HCT116 (cell line): Measurements from ENCODE around the gene HEPACAM. TPM values are rescaled to one million over a fixed set of nuclear protein-coding genes. Genes with fewer than 3 reads are reported as not detected.

Experiments used
- ATAC-seq: fragments of 200-7000 bp; cut with Tn5 transposase; 2 replicates; pipeline ENCODE4 v1.9.1; 2020; ENCODE audit warnings: mild to moderate bottlenecking, moderate library complexity
- BruUV-seq: library from RNA; stranded (reverse); fragments of 400-500 nt; replicated peaks from 2 replicates; lab custom pipeline; 2021; lab: Mats Ljungman, UMichigan
- CTCF ChIA-PET: fragments of 300-600 bp; sonication (Branson Sonifier 250); formaldehyde crosslinking; loops from one replicate; lab custom pipeline; 2021; ENCODE audit warnings: antibody characterized with exemption; lab: Charles Lee
- POLR2A ChIA-PET: fragments of 300-600, 350-600 bp; sonication (Branson Sonifier 250); formaldehyde crosslinking; loops from one replicate; lab custom pipeline; 2021; ENCODE audit warnings: antibody characterized with exemption; lab: Charles Lee
- RAD21 ChIA-PET, 2 experiments: fragments of 300-600 bp; sonication (Branson Sonifier 250); formaldehyde crosslinking; loops; one replicate each; lab custom pipeline; 2023; ENCODE audit warnings: low total read pairs in 2 of 2; ENCODE audit not compliant: uncharacterized antibody in 2 of 2, unreplicated experiment in 2 of 2, low non-redundant PET in 1 of 2; lab: Charles Lee
- DNase-seq: peaks from one replicate; pipeline ENCODE4 v3.0.0-alpha.2; 2010; ENCODE audit warnings: low read depth, low spot score
- H2AFZ ChIP-seq: fragments of 200-600 bp; shearing (Covaris generic), sonication (generic); 2 replicates; pipeline ENCODE4 v1.6.1; 2017; ENCODE audit warnings: low read depth, mixed run types, mixed read lengths, antibody characterized with exemption, low read length; ENCODE audit not compliant: poor library complexity, severe bottlenecking
- H3K27ac ChIP-seq: 2 replicates; pipeline ENCODE4 v1.5.1; 2012; ENCODE audit warnings: low read depth, low read length
- H3K27me3 ChIP-seq: fragments of 200-600 bp; sonication (generic); 2 replicates; pipeline ENCODE4 v1.6.1; 2016; ENCODE audit warnings: mixed run types, low read length, mixed read lengths; ENCODE audit not compliant: insufficient read depth
- H3K36me3 ChIP-seq, 2 experiments: fragments of 200-500 bp in 1 of 2; fragments of 200-600 bp in 1 of 2; sonication (Bioruptor generic) in 1 of 2; sonication (generic) in 1 of 2; 2 replicates each; pipeline versions ENCODE4 v1.5.1 to v1.6.1; 2014 to 2016; ENCODE audit warnings: low read length in 2 of 2, inconsistent platforms in 1 of 2, mixed read lengths in 1 of 2, mixed run types in 1 of 2; ENCODE audit not compliant: insufficient read depth in 2 of 2, control insufficient read depth in 1 of 2
- H3K4me1 ChIP-seq, 2 experiments: fragments of 200-600 bp in 1 of 2; sonication (generic) in 1 of 2; 2 replicates each; pipeline versions ENCODE4 v1.5.1 to v1.6.1; 2012 to 2017; ENCODE audit warnings: low read length in 2 of 2, inconsistent platforms in 1 of 2, mild to moderate bottlenecking in 1 of 2, mixed read lengths in 1 of 2, mixed run types in 1 of 2, moderate library complexity in 1 of 2; ENCODE audit not compliant: insufficient read depth in 2 of 2, control insufficient read depth in 1 of 2
- H3K4me2 ChIP-seq: fragments of 200-600 bp; sonication (generic); 2 replicates; pipeline ENCODE4 v1.6.1; 2017; ENCODE audit warnings: mixed run types, low read length, mixed read lengths
- H3K4me3 ChIP-seq, 2 experiments: fragments of 200-600 bp in 1 of 2; sonication (generic) in 1 of 2; replicated peaks in 1 of 2; 2 replicates each; pipeline ENCODE4 v1.5.1; 2011 to 2016; ENCODE audit warnings: low read length in 2 of 2, control low read depth in 1 of 2, low read depth in 1 of 2, mild to moderate bottlenecking in 1 of 2, mixed read lengths in 1 of 2, mixed run types in 1 of 2
- H3K79me2 ChIP-seq: fragments of 200-600 bp; sonication (generic); 2 replicates; pipeline ENCODE4 v1.6.1; 2017; ENCODE audit warnings: mild to moderate bottlenecking, mixed run types, low read length, moderate library complexity, mixed read lengths; ENCODE audit not compliant: insufficient read depth
- H3K9ac ChIP-seq: fragments of 200-600 bp; sonication (generic); 2 replicates; pipeline ENCODE4 v1.6.1; 2016; ENCODE audit warnings: low read length, mixed read lengths
- H3K9me2 ChIP-seq: fragments of 200-600 bp; sonication (generic), shearing (Covaris generic); 2 replicates; pipeline ENCODE4 v1.6.1; 2017; ENCODE audit warnings: mixed run types, mild to moderate bottlenecking, moderate library complexity; ENCODE audit not compliant: insufficient read depth
- H3K9me3 ChIP-seq, 2 experiments: fragments of 200-500 bp in 1 of 2; fragments of 200-600 bp in 1 of 2; sonication (Bioruptor generic) in 1 of 2; sonication (generic) in 1 of 2; 2 replicates each; pipeline ENCODE4 v1.6.1; 2014 to 2017; ENCODE audit warnings: low read length in 2 of 2, mixed read lengths in 2 of 2, inconsistent platforms in 1 of 2, low read depth in 1 of 2, mild to moderate bottlenecking in 1 of 2, mixed run types in 1 of 2, moderate library complexity in 1 of 2; ENCODE audit not compliant: control insufficient read depth in 1 of 2, insufficient read depth in 1 of 2
- H4K20me1 ChIP-seq: fragments of 200-600 bp; sonication (generic), shearing (Covaris generic); 2 replicates; pipeline ENCODE4 v1.6.1; 2017; ENCODE audit warnings: mixed run types, mild to moderate bottlenecking, moderate library complexity; ENCODE audit not compliant: insufficient read depth
- ATF3 ChIP-seq: IDR thresholded peaks from 2 replicates; pipeline ENCODE4 v1.6.1; 2012
- CBX3 ChIP-seq: IDR thresholded peaks from 2 replicates; pipeline ENCODE4 v1.6.1; 2012; ENCODE audit warnings: low read depth
- CEBPB ChIP-seq: IDR thresholded peaks from 2 replicates; pipeline ENCODE4 v1.6.1; 2012; ENCODE audit warnings: low read depth
- EGR1 ChIP-seq: IDR thresholded peaks from 2 replicates; pipeline ENCODE4 v1.6.1; 2012; ENCODE audit warnings: low read depth
- EZH2 ChIP-seq: fragments of 200-600 bp; sonication (generic); IDR thresholded peaks from 2 replicates; pipeline ENCODE4 v1.6.1; 2017; ENCODE audit warnings: antibody characterized with exemption, mixed run types
- EZH2phosphoT487 ChIP-seq: fragments of 200-600 bp; IDR thresholded peaks from 2 replicates; pipeline ENCODE4 v1.6.1; 2018; ENCODE audit warnings: antibody characterized with exemption, borderline replicate concordance
- FOSL1 ChIP-seq: IDR thresholded peaks from 2 replicates; pipeline ENCODE4 v1.6.1; 2012; ENCODE audit warnings: low read depth
- MAX ChIP-seq: IDR thresholded peaks from 2 replicates; pipeline ENCODE4 v1.6.1; 2012
- POLR2AphosphoS5 ChIP-seq: IDR thresholded peaks from 2 replicates; pipeline ENCODE4 v1.6.1; 2011; ENCODE audit warnings: mild to moderate bottlenecking, low read depth, low read length, moderate library complexity
- SIN3A ChIP-seq: IDR thresholded peaks from 2 replicates; pipeline ENCODE4 v1.6.1; 2012; ENCODE audit warnings: low read depth
- SRF ChIP-seq: IDR thresholded peaks from 2 replicates; pipeline ENCODE4 v1.6.1; 2012; ENCODE audit warnings: low read depth
- ZFX ChIP-seq: fragments of 450-650 bp; IDR thresholded peaks from 2 replicates; pipeline ENCODE4 v1.6.1; 2017
- intact Hi-C: fragments of 100-400 bp; cut with micrococcal nuclease; formaldehyde crosslinking; loops from 2 replicates; pipeline ENCODE4 v1.10.0; 2022
- total RNA-seq: library from RNA; stranded (reverse); gene quantifications from one replicate; pipeline ENCODE4 v1.2.1, GENCODE V29; 2021; ENCODE audit not compliant: unreplicated experiment
- TF ChIP-seq, protein P1 (sequence below): IDR thresholded peaks from 2 replicates; pipeline ENCODE4 v1.6.1; 2011; ENCODE audit warnings: mild to moderate bottlenecking, low read length, moderate library complexity; ENCODE audit not compliant: insufficient replicate concordance; ENCODE audit errors: extremely low read depth

Gene HEPACAM
- total RNA-seq, 1 experiment from 2014 or later = not detected

- DNase-seq = no peak
- no peak for ATAC-seq
- Histone ChIP-seq H3K9ac (no peak overlapping the region), H3K4me3 (no peak overlapping the region), H3K9me3 (no peaks in the 10 kb centered on the region), H3K27me3 (no peaks in the 10 kb centered on the region), H4K20me1 (no peaks in the 10 kb centered on the region), H3K4me1 (peaks cover 0 to 5% of the 10 kb centered on the region in 2 experiments; a peak in 1 of 4 replicates), H3K4me2 (no peak overlapping the region), H3K36me3 (no peaks in the 10 kb centered on the region), H3K9me2 (no peaks in the 10 kb centered on the region), H3K27ac (no peak overlapping the region), H3K79me2 (no peaks in the 10 kb centered on the region), H2AFZ (no peak overlapping the region)
- POLR2A ChIA-PET = no interaction called here
- CTCF ChIA-PET = no interaction called here
- BruUV-seq = no TSS peak
- RAD21 ChIA-PET = no interaction called here
- intact Hi-C loops = no loop called here
- TF ChIP-seq SRF = no peak
- TF ChIP-seq FOSL1 = no peak
- no peak for TF ChIP-seq EZH2phosphoT487
- no peak for TF ChIP-seq ZFX
- TF ChIP-seq EZH2 = no peak
- TF ChIP-seq ATF3 = no peak
- no peak for TF ChIP-seq CEBPB
- TF ChIP-seq CBX3 = no peak
- TF ChIP-seq SIN3A = no peak
- no peak for TF ChIP-seq EGR1
- TF ChIP-seq POLR2AphosphoS5 = no peak
- TF ChIP-seq MAX = no peak
- TF ChIP-seq, protein P1, sequence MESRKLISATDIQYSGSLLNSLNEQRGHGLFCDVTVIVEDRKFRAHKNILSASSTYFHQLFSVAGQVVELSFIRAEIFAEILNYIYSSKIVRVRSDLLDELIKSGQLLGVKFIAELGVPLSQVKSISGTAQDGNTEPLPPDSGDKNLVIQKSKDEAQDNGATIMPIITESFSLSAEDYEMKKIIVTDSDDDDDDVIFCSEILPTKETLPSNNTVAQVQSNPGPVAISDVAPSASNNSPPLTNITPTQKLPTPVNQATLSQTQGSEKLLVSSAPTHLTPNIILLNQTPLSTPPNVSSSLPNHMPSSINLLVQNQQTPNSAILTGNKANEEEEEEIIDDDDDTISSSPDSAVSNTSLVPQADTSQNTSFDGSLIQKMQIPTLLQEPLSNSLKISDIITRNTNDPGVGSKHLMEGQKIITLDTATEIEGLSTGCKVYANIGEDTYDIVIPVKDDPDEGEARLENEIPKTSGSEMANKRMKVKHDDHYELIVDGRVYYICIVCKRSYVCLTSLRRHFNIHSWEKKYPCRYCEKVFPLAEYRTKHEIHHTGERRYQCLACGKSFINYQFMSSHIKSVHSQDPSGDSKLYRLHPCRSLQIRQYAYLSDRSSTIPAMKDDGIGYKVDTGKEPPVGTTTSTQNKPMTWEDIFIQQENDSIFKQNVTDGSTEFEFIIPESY = no peak
Measured at GRCh38 chr11:124930799-124931198, 5.0 kb downstream of the HEPACAM start.
